AG04450 (cell line): Measurements from ENCODE around the gene SORCS2. TPM values are rescaled to one million over a fixed set of nuclear protein-coding genes. Genes with fewer than 3 reads are reported as not detected.
A peak's percentile ranks its signal among the peaks of the same experiment; 100 is the strongest.

Experiments used
- CTCF ChIA-PET: fragments of 300-600, 350-600 bp; formaldehyde crosslinking; extraction: SDS; loops from one replicate; lab custom pipeline; 2022; ENCODE audit warnings: antibody characterized with exemption, inconsistent platforms; lab: Charles Lee
- POLR2A ChIA-PET: fragments of 350-600 bp; formaldehyde crosslinking; extraction: SDS; loops from one replicate; lab custom pipeline; 2021; ENCODE audit warnings: antibody characterized with exemption, inconsistent platforms; lab: Yijun Ruan, JAX
- DNase-seq: peaks from one replicate; pipeline ENCODE4 v3.0.0-alpha.2; 2011; ENCODE audit warnings: low read depth, low spot score
- H3K27ac ChIP-seq: one replicate; pipeline ENCODE4 v1.5.1; 2012; ENCODE audit warnings: low read depth, low read length, control low read depth
- H3K27me3 ChIP-seq: one replicate; pipeline ENCODE4 v1.6.0; 2012; ENCODE audit warnings: low read length; ENCODE audit not compliant: control insufficient read depth, insufficient read depth
- H3K4me3 ChIP-seq: 2 replicates; pipeline ENCODE4 v1.5.1; 2011; ENCODE audit warnings: mild to moderate bottlenecking, low read depth, low read length, control low read depth
- H3K9me3 ChIP-seq: 2 replicates; pipeline ENCODE4 v1.5.1; 2012; ENCODE audit warnings: low read length; ENCODE audit not compliant: control insufficient read depth, insufficient read depth
- CTCF ChIP-seq: IDR thresholded peaks from 2 replicates; pipeline ENCODE4 v1.5.1; 2011; ENCODE audit warnings: low read depth, low read length, control low read depth, inconsistent platforms
- polyA plus RNA-seq: library from polyadenylated mRNA; depleted of rRNA; stranded (reverse); fragments of >200 nt; gene quantifications from 2 replicates; pipeline ENCODE4 v1.2.3, GENCODE V29; 2011

Gene SORCS2
- polyA plus RNA-seq, 1 experiment = 0.29 TPM

DNA sequence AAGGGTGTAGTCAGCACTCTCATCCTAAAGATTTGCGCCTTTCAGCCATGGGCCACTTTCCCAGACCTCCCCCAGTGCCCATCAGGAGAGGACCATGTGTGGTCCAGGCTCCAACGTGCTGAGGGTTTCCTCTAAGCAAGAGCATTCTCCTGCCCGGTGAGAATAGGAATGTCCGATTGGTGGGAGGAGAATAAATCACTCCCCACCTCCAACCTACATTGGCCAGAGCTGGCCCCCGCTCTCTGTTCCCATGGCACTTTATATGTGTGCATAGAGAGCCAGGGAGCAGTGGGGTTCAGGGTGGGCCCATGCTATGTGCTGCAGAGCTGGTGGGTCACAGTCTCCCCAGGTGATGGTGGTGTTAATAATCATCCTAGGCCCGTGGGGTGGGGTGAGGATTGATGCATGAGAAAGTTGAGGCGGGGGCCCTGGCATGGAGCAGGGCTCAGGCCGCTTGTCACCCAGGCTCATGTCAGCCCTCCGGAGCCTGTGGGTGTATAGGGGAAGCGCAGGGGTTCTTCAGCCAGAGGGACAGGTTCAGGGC, 6.8 kb upstream of the SORCS2 start:
- Histone ChIP-seq H3K27ac (no peak overlapping the region), H3K27me3 (peaks cover 33% of the 10 kb centered on the region), H3K4me3 (no peak overlapping the region), H3K9me3 (no peaks in the 10 kb centered on the region)
- TF ChIP-seq CTCF = no peak
- ChIA-PET POLR2A (no interaction called here), CTCF (no interaction called here)
- DNase-seq = no peak

DNA sequence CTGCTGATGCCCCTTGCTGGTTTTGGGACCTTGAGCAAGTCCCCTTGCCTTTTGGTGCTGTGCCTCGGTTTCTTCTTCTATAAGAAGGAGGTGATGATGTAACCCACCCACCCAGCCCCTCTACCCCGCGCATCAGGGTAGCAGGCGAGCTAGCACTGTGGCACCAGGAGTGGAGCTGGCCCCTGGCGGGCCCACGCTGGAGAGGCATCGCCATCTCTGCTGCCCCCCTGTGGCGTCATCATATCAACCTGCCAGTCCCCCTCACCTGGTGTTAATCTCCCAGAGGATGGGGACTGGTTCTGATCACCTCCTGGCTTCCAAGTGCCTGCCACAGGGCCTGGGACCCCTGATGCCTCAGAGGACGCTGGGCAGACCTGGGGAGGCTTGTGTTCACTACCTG, 6.3 kb upstream of the SORCS2 start:
- no peak overlapping the region for H3K27ac ChIP-seq
- TF ChIP-seq CTCF = peak; percentile 40
- peaks cover 36% of the 10 kb centered on the region for H3K27me3 ChIP-seq
- H3K9me3 ChIP-seq = no peaks in the 10 kb centered on the region
- DNase-seq = no peak
- POLR2A ChIA-PET = no interaction called here
- no peak overlapping the region for H3K4me3 ChIP-seq
- CTCF ChIA-PET = no interaction called here

- CTCF ChIA-PET = no interaction called here
- no peak for TF ChIP-seq CTCF
- POLR2A ChIA-PET = no interaction called here
- Histone ChIP-seq H3K4me3 (no peak overlapping the region), H3K27me3 (peaks cover 39% of the 10 kb centered on the region), H3K27ac (no peak overlapping the region), H3K9me3 (no peaks in the 10 kb centered on the region)
- DNase-seq = no peak
Observed at GRCh38 chr4:7186516-7187167, 5.7 kb upstream of the SORCS2 start.

DNA sequence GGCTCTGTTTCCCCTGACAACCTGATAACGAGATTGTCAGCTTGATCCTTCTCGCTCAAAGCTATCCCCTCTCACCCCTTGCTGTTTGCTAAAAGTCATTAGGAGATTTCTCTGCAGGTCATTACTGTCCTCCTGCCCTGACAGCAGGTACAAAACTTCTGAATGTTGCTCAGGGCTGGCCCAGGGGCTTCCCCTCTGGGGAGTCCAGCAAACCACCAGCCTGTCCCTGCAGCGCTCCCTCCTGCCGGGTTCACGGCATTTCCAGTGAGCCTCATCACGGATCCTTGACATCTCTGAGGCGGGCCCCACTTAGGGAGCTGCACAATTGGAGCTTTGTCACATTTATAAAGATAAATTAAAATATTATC, 5.2 kb upstream of the SORCS2 start:
- H3K4me3 ChIP-seq = no peak overlapping the region
- no peak for TF ChIP-seq CTCF
- peaks cover 39% of the 10 kb centered on the region for H3K27me3 ChIP-seq
- H3K27ac ChIP-seq = no peak overlapping the region
- no peaks in the 10 kb centered on the region for H3K9me3 ChIP-seq
- CTCF ChIA-PET = no interaction called here
- POLR2A ChIA-PET = no interaction called here
- no peak for DNase-seq

DNA sequence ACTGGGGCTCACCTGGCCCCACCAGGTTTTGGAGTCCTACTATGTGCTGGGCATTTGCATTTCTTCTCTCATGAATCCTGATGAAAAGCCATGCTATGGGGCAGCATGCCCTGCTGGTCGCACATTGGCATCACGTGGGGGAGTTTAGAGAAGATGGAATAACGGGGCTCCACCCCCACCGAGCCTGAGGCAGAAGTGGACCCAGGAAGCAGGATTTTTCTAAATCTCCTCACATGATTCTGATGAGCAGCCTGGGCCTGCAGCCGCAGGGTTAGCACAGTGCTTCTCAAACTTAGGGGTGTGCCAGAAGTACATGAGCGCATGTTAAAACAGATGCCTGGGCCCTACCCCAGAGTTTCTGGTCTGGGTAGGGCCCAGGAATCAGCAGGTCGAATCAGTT, 4.6 kb upstream of the SORCS2 start:
- POLR2A ChIA-PET = no interaction called here
- no peak for TF ChIP-seq CTCF
- no peak for DNase-seq
- no peak overlapping the region for H3K27ac ChIP-seq
- peaks cover 39% of the 10 kb centered on the region for H3K27me3 ChIP-seq
- no peak overlapping the region for H3K4me3 ChIP-seq
- no peaks in the 10 kb centered on the region for H3K9me3 ChIP-seq
- CTCF ChIA-PET = interaction anchor here (0.6 kb wide), 1 partner anchor 615 kb away, joined by 3 read pairs; no protein-coding TSS in a partner anchor
